GM12874 (cell line): ENCODE data around the gene ACTA1.

Experiments used
- TF ChIP-seq, protein P1 (sequence below): IDR thresholded peaks from 2 replicates; pipeline ENCODE4 v1.5.1; 2011; ENCODE audit warnings: low read depth, mild to moderate bottlenecking, control low read depth, low read length, moderate library complexity; ENCODE audit not compliant: insufficient read depth

Gene ACTA1

DNA sequence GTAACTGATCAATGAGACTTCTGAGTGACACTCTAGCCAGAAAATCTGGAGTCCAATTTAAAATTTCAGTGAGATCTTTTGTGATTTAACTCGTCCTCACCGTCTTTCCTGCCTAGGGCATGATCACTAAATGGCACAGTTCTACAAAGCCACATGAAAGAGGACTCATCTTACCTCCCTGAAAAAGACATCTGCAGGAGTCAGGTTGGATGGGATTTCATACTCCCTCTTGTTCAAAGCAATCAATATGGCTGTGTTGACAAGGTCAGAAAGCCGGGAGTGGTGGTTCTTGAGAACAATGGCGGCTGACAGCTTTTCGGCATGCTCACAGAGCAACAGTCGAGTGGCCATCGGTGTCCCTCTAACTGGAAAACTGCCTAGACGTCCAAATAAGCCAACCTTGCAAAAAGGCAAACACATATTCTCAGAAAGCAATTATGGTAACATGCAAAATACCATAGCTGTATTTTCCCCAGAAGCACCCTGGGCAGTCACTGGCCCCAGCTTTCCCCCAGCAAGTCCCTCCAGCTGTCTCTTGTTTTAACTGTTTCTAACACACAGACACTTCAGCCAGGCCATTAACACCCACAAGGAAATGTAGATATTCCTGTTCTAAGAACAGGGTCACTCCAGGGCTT lies 36.6 kb upstream of the ACTA1 start:
- TF ChIP-seq, protein P1, sequence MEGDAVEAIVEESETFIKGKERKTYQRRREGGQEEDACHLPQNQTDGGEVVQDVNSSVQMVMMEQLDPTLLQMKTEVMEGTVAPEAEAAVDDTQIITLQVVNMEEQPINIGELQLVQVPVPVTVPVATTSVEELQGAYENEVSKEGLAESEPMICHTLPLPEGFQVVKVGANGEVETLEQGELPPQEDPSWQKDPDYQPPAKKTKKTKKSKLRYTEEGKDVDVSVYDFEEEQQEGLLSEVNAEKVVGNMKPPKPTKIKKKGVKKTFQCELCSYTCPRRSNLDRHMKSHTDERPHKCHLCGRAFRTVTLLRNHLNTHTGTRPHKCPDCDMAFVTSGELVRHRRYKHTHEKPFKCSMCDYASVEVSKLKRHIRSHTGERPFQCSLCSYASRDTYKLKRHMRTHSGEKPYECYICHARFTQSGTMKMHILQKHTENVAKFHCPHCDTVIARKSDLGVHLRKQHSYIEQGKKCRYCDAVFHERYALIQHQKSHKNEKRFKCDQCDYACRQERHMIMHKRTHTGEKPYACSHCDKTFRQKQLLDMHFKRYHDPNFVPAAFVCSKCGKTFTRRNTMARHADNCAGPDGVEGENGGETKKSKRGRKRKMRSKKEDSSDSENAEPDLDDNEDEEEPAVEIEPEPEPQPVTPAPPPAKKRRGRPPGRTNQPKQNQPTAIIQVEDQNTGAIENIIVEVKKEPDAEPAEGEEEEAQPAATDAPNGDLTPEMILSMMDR = no peak

DNA sequence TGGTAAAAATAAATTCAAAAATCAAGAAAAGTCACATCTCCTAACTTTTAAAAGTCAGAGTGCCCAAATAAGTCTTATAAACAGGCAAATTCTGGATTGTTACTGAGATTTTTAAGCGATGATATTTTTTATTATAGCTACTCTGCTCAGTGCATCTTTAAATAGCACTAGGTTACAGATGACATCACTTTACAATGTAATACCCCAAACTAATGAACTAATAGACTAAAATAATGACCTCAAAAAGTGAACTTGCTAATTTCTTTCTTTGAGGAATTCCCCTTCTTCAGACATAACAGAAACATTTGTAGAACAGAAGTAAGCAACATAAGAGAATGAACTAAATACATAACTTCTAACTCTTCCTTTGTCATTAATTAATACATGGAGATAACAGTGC lies 33.0 kb upstream of the ACTA1 start:
- TF ChIP-seq, protein P1 = no peak

DNA sequence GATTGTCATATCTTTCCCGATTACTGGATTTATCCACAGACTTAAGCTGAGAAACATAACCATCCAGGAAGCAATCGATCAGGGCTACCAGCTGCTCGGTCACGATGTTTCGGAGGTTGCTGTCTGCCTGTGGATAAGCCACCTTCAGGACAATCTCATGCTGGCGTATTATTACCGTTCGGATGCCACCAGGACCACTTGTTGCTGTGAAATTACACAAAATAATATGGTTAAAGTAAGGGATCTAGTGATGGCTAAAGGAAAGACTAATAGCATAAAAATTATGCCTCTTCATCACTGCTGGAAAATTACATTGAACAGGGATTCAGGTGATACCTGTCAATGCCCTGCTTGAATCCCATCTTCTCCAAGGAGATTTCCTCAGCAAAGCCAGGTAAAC lies 30.8 kb upstream of the ACTA1 start:
- TF ChIP-seq, protein P1 = no peak

DNA sequence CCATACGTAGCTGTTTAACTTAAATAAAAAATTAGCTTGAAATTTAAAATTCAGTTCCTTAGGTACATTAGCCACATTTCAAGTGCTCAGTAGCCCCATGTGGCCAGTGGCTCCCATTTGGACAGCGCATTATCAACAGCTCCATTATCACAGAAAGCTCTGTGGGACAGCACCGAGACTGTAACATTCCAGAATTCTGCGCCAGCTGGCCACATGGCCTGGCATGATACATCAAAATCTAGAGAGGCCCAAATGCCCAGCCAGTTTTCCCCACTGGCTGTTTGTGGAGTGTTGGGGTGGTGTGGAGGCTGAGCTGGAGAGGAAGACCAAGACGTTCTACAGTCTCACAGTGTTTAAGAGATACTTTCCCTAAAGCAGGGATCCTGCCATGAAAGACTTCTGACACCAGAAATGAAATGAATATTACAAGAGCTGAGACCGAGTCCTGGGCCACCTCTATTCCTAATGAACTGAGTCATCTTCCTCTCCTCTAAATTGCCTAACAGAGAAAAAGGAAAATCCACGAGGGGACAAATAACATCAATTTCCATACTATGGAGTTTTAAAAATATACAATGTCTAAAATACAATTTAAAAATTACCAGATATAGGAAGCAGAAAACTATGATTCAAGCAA lies 27.3 kb upstream of the ACTA1 start:
- TF ChIP-seq, protein P1 = no peak

DNA sequence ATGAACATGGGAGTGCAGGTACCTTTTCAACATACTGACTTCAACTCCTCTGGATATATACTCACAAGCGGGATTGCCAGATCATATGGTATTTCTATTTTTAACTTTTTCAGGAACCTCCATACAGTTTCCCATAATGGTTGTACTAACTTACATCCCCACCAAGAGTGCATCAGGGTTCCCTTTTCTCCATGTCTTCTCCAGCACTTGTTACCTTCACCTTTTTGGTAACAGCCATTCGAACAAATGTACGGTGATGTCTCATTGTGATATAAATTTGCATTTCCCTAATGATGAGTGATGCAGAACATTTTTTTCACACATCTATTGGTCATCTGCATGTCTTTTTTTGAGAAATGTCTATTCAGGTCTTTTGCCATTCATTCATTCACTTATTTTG lies 25.9 kb upstream of the ACTA1 start:
- TF ChIP-seq, protein P1 = no peak

DNA sequence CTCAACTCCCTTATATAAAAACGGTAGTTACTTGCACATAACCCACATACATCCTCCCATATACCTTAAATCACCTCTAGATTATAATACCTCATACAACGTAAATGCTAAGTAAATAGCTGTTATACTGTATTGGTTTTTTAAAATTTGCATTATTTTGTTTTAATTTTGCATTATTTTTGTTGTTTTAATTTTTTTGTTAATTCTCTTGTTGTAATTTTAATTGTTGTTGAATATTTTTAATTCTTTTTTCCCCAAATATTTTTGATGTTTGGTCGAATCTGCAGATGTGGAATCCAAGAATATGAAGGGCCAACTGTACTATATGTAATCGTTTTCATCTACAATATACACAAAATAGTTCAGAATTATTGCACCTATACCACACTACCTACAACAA lies 23.5 kb upstream of the ACTA1 start:
- TF ChIP-seq, protein P1 = no peak

DNA sequence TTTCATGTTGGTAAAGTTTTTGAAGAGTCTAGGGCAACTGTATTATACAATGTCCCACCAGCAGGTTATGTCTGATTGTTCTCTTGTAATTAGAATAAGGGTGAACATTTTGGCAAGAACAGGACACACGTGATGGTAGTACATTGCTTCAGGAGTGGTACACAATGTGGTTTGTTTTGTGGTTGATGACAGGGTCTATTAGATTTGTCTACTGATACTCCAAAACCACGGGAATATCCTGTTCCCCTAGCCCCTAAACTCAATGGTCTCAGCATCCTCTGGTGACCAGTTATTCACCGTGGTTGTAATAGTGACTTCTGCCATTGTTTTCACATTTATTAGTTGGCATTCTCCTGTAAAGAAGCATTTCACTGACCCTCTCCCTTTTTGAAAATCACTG lies 22.1 kb upstream of the ACTA1 start:
- TF ChIP-seq, protein P1 = no peak
